Nephron (organoid): ENCODE data around the gene RPL31.

Experiments
- H3K27ac Mint-ChIP-seq, 3 experiments: 2 replicates each; pipeline ENCODE4 v1.8.0; 2020; ENCODE audit warnings: mixed read lengths in 3 of 3, mild to moderate bottlenecking in 2 of 3, moderate library complexity in 1 of 3
- H3K27me3 Mint-ChIP-seq: 2 replicates; pipeline ENCODE4 v1.8.0; 2021; ENCODE audit warnings: low read depth, mild to moderate bottlenecking, moderate library complexity, mixed read lengths
- H3K36me3 Mint-ChIP-seq: 2 replicates; pipeline ENCODE4 v1.8.0; 2020; ENCODE audit warnings: low read depth, mixed read lengths
- H3K4me1 Mint-ChIP-seq: 2 replicates; pipeline ENCODE4 v1.8.0; 2020; ENCODE audit warnings: mixed read lengths
- H3K4me3 Mint-ChIP-seq, 3 experiments: 2 replicates each; pipeline ENCODE4 v1.8.0; 2020; ENCODE audit warnings: mild to moderate bottlenecking in 3 of 3, mixed read lengths in 3 of 3, moderate library complexity in 2 of 3
- H3K9me3 Mint-ChIP-seq: 2 replicates; pipeline ENCODE4 v1.8.0; 2020; ENCODE audit warnings: mixed read lengths
- TF ChIP-seq, protein P1 (sequence below), 3 experiments: fragments of 200-600 bp; sonication (generic); IDR thresholded peaks; one replicate each; pipeline ENCODE4 v1.5.0; 2021; ENCODE audit warnings: antibody characterized with exemption in 3 of 3; ENCODE audit not compliant: unreplicated experiment in 3 of 3

The RPL31 gene

DNA sequence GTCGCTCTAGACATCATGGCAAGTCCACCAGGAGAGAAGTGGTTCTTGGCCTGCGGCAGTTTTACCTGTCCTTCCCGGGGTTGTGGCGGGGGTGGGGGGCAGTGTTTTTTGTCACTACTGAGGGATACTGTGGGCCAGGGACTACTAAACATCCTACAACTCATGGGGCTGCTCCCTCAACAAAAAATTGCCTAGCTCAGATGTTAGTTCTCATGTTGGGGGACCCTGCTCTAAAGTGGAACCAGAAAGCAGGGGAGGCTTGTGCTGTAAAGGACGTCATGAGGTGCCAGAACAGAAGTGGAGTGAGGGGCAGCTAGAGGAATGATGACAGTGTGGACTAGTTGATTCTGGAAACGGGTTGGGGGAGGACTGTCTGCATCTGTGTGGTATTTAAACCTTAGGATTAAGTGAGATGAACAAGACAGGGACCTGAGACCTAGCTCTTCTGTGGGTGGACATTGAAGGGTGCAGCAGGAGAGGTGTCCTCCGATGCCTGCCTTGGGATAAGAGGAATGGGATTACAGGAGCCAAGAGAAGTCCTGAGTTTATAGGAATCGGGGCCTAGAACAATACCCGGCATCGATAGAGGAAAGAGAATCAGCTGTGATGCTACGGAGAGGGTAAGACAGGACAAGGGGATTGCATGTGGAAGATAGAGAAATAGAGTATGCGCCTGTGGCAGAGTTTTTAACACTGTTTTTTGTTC is 2.7 kb downstream of the RPL31 start:
- Mint-ChIP-seq H3K27ac (peak overlapping the region; percentile 95 to 98 (median 96)), H3K36me3 (peaks cover 66% of the 10 kb centered on the region), H3K4me3 (peak overlapping the region; percentile 95 to 99 (median 98)), H3K9me3 (no peaks in the 10 kb centered on the region), H3K27me3 (peaks cover 6% of the 10 kb centered on the region), H3K4me1 (peaks cover 35% of the 10 kb centered on the region)
- TF ChIP-seq, protein P1, sequence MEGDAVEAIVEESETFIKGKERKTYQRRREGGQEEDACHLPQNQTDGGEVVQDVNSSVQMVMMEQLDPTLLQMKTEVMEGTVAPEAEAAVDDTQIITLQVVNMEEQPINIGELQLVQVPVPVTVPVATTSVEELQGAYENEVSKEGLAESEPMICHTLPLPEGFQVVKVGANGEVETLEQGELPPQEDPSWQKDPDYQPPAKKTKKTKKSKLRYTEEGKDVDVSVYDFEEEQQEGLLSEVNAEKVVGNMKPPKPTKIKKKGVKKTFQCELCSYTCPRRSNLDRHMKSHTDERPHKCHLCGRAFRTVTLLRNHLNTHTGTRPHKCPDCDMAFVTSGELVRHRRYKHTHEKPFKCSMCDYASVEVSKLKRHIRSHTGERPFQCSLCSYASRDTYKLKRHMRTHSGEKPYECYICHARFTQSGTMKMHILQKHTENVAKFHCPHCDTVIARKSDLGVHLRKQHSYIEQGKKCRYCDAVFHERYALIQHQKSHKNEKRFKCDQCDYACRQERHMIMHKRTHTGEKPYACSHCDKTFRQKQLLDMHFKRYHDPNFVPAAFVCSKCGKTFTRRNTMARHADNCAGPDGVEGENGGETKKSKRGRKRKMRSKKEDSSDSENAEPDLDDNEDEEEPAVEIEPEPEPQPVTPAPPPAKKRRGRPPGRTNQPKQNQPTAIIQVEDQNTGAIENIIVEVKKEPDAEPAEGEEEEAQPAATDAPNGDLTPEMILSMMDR (IDR thresholded peaks at IDR 0.05; ENCODE audit: unreplicated experiment in 3 of 3) = no peak

DNA sequence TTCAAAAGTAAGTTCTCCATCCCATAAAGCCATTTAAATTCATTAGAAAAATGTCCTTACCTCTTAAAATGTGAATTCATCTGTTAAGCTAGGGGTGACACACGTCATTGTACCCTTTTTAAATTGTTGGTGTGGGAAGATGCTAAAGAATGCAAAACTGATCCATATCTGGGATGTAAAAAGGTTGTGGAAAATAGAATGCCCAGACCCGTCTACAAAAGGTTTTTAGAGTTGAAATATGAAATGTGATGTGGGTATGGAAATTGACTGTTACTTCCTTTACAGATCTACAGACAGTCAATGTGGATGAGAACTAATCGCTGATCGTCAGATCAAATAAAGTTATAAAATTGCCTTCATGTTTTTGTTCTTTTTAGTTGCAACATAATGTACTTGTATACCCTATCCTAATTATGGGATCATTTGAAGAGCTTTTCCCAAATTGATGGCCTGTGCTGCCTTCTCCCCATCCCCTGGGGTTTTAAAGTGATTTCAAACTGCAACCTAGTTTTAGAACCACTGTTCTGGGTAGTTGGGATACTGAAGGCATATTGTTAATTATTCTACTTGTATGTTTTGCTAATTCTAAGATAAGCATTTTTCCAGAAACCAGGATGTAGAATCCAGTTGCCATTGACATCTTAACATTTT is 4.1 kb downstream of the RPL31 start:
- Mint-ChIP-seq H3K4me1 (peaks cover 35% of the 10 kb centered on the region), H3K9me3 (no peaks in the 10 kb centered on the region), H3K36me3 (peaks cover 75% of the 10 kb centered on the region), H3K27ac (peak overlapping the region in 1 of 3 experiments; percentile 27), H3K27me3 (peaks cover 6% of the 10 kb centered on the region), H3K4me3 (peak overlapping the region in 2 of 3 experiments; percentile 24 to 53)
- TF ChIP-seq, protein P1 (IDR thresholded peaks at IDR 0.05; ENCODE audit: unreplicated experiment in 3 of 3) = no peak

DNA sequence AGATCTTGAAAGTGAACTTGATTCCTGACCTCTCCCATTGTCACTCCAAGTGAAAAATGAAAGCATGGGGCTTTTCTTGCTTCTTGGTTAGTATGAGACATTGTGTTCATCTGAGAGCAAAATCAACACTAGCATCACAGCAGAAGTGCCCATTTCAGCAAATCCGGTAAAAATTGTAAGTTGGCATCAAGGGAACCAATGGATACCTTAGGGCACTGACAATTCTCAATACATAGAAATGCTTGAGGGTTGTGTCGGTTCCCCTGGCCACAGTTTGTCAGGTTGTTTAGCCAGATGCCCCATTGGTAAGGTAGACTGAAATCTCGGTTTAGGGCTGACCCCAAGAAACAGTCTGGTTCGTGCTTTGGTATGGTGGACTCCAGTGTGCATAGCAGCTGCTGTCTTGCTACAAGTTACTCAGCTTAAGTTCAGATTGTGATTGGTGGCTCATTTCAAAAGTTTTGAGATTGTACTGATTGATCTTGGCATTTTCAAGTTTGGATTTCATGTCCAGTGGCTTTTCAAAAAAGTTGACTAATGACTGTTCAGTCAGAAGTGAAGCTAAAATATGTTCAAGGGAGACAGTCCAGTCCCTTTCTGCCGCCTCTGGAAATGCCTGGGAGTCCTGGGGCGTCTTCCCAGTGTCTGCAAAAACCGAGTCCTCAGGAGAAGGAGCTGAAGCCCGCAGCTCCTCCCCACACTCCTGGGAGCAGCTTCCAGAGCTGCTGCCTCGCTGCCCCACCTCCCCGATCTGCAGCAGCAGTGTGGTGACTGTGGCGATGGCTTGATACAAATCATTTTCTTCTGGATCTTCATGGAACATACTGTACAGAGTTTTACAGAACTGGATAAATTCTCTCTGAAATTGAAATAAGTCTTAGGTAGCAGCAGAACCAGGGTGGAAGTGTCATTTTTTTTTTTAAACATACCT is 5.6 kb downstream of the RPL31 start:
- H3K36me3 Mint-ChIP-seq = peaks cover 89% of the 10 kb centered on the region
- no peaks in the 10 kb centered on the region for H3K27me3 Mint-ChIP-seq
- H3K4me1 Mint-ChIP-seq = peaks cover 28% of the 10 kb centered on the region
- peak overlapping the region in 2 of 3 experiments; percentile 14 to 26 for H3K27ac Mint-ChIP-seq
- TF ChIP-seq, protein P1 (IDR thresholded peaks at IDR 0.05; ENCODE audit: unreplicated experiment in 3 of 3) = no peak
- H3K4me3 Mint-ChIP-seq = peak overlapping the region in 1 of 3 experiments; percentile 9
- H3K9me3 Mint-ChIP-seq = no peaks in the 10 kb centered on the region

DNA sequence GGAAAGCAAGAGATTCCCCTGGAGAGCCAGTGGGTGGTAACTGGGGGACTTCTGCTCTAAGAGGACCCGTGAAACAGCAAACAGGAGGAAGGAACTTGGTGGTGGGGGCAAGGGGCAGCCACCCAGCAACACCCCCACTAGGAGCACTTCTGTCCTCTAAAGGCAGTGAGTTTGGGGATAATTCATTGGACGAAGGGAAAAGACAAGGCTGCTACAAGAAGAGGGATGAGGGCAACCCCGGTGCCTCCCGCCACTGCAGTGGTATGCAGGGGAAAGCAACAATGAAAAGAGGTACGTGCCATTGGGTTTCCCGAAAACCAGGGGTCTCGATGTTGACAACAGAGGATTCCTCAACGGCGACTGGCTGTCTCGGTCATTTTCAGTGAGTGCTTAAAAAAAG is 9.1 kb downstream of the RPL31 start:
- H3K4me1 Mint-ChIP-seq = peaks cover 6% of the 10 kb centered on the region
- no peak overlapping the region for H3K4me3 Mint-ChIP-seq
- TF ChIP-seq, protein P1 (IDR thresholded peaks at IDR 0.05; ENCODE audit: unreplicated experiment in 3 of 3) = no peak

DNA sequence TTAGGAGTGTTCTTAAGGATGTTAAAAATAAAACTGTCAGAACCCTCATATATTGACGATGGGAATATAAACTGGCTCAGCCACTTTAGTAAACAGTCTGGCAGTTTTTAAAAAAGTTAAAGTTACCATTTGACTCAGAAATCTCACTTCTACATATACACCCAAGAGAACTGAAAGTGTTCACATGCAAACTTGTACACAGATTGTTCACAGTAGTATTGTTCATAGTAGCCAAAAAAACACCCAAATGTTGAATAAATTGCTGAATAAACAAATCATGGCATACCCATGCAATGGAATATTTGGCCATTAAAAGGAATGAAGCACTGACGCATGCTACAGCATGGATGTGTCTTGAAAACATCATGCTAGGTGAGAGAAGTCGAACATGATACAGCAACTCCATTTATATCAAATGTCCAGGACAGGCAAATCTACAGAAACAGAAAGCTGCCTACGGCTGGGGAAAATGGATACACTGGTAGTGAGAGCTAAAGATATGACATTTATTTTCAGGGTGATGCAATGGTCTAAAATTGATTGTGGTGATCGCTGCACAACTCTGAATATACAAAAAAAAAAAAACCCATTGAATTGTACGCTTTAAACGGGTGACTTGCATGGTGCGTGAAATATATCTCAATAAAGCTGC is 10.1 kb downstream of the RPL31 start:
- H3K27me3 Mint-ChIP-seq = no peaks in the 10 kb centered on the region
- H3K36me3 Mint-ChIP-seq = peaks cover 75% of the 10 kb centered on the region
- H3K4me1 Mint-ChIP-seq = peaks cover 6% of the 10 kb centered on the region
- peak overlapping the region in 1 of 3 experiments; percentile 39 for H3K27ac Mint-ChIP-seq
- H3K4me3 Mint-ChIP-seq = no peak overlapping the region
- TF ChIP-seq, protein P1 (IDR thresholded peaks at IDR 0.05; ENCODE audit: unreplicated experiment in 3 of 3) = no peak
- no peaks in the 10 kb centered on the region for H3K9me3 Mint-ChIP-seq

More for the DNA sequence above, 9.1 kb downstream of the RPL31 start:
- Mint-ChIP-seq H3K27ac (peak overlapping the region in 2 of 3 experiments; percentile 20 to 26), H3K36me3 (peaks cover 80% of the 10 kb centered on the region), H3K9me3 (no peaks in the 10 kb centered on the region), H3K27me3 (no peaks in the 10 kb centered on the region)
